T-cell (primary cell): ENCODE data around the gene PRDM1. TPM values are rescaled to one million over a fixed set of nuclear protein-coding genes. Genes with fewer than 3 reads are reported as not detected.

Experiments used
- ATAC-seq, 4 experiments: fragments of 200-7000 bp in 3 of 4; fragments of 150-1000 bp in 1 of 4; cut with Tn5 transposase; replicated peaks in 1 of 4; 1 replicate in 3 of 4; 2 replicates in 1 of 4; pipeline ENCODE4 v1.10.0; 2021; ENCODE audit warnings: moderate library complexity in 3 of 4, mild to moderate bottlenecking in 2 of 4, moderate number of reproducible peaks in 1 of 4
- CTCF ChIA-PET, 2 donors: fragments of 300-600 bp; sonication (Branson Sonifier 250); formaldehyde crosslinking; loops; one replicate each; lab custom pipeline; 2022; ENCODE audit warnings: antibody characterized with exemption in 2 of 2; lab: Charles Lee
- POLR2A ChIA-PET, 2 donors: fragments of 300-600 bp; sonication (Branson Sonifier 250); formaldehyde crosslinking; loops; one replicate each; lab custom pipeline; 2022; ENCODE audit warnings: antibody characterized with exemption in 2 of 2; lab: Charles Lee
- DNase-seq, 35 experiments: peaks; one replicate each; pipeline versions ENCODE4 v3.0.0 to v3.0.0-alpha.2; 2013 to 2023
- H3K27ac ChIP-seq: one replicate; pipeline ENCODE4 v1.5.1; 2013; ENCODE audit warnings: low read length
- H3K27me3 ChIP-seq, 2 experiments: replicated peaks in 1 of 2; 1 replicate in 1 of 2; 2 replicates in 1 of 2; pipeline versions ENCODE4 v1.6.1 to v1.7.0; 2013; ENCODE audit warnings: low read length in 1 of 2, mixed read lengths in 1 of 2; ENCODE audit not compliant: control insufficient read depth in 2 of 2, insufficient read depth in 2 of 2; ENCODE audit errors: extremely low read depth in 1 of 2
- H3K36me3 ChIP-seq, 2 donors: 1 replicate in 1 of 2; 2 replicates in 1 of 2; pipeline versions ENCODE4 v1.6.1 to v1.7.0; 2013; ENCODE audit warnings: low read length in 1 of 2; ENCODE audit not compliant: control insufficient read depth in 2 of 2, insufficient read depth in 1 of 2; ENCODE audit errors: extremely low read depth in 1 of 2
- H3K4me1 ChIP-seq, 2 experiments: 1 replicate in 1 of 2; 2 replicates in 1 of 2; pipeline versions ENCODE4 v1.6.1 to v1.7.0; 2013; ENCODE audit warnings: low read length in 2 of 2, mixed read lengths in 1 of 2; ENCODE audit not compliant: insufficient read depth in 2 of 2, control insufficient read depth in 1 of 2; ENCODE audit errors: extremely low read depth in 1 of 2
- H3K4me3 ChIP-seq, 2 donors: 1 replicate in 1 of 2; 2 replicates in 1 of 2; pipeline versions ENCODE4 v1.5.1 to v1.7.0; 2013; ENCODE audit warnings: mild to moderate bottlenecking in 2 of 2, low read length in 1 of 2, moderate library complexity in 1 of 2; ENCODE audit not compliant: control insufficient read depth in 1 of 2; ENCODE audit errors: extremely low read depth in 1 of 2
- H3K9me3 ChIP-seq: 2 replicates; pipeline ENCODE4 v1.7.0; 2013
- H3K27ac Mint-ChIP-seq, 2 donors: one replicate each; pipeline ENCODE4 v1.8.0; 2020 to 2021; ENCODE audit warnings: mild to moderate bottlenecking in 2 of 2, mixed read lengths in 2 of 2
- H3K27me3 Mint-ChIP-seq, 2 donors: one replicate each; pipeline ENCODE4 v1.8.0; 2021 to 2022; ENCODE audit warnings: mixed read lengths in 2 of 2
- H3K36me3 Mint-ChIP-seq: one replicate; pipeline ENCODE4 v1.8.0; 2021; ENCODE audit warnings: mixed read lengths
- H3K4me1 Mint-ChIP-seq, 3 donors: one replicate each; pipeline ENCODE4 v1.8.0; 2020 to 2022; ENCODE audit warnings: mixed read lengths in 3 of 3, mild to moderate bottlenecking in 1 of 3
- H3K4me3 Mint-ChIP-seq, 3 donors: one replicate each; pipeline ENCODE4 v1.8.0; 2020 to 2022; ENCODE audit warnings: mild to moderate bottlenecking in 3 of 3, mixed read lengths in 3 of 3, moderate library complexity in 3 of 3
- H3K9me3 Mint-ChIP-seq, 3 donors: one replicate each; pipeline ENCODE4 v1.8.0; 2020 to 2022; ENCODE audit warnings: mixed read lengths in 3 of 3
- WGBS: methylation state at CpG from one replicate; pipeline ENCODE4 v1.1.5; 2013; ENCODE audit warnings: missing lambda C conversion rate; ENCODE audit not compliant: insufficient coverage; 5-methylcytosine and 5-hydroxymethylcytosine counted together
- total RNA-seq, 35 experiments: library from RNA in 6 of 35; stranded (reverse) in 6 of 35; fragments of 120-200 nt in 1 of 35; gene quantifications; one replicate each; pipeline versions ENCODE4 v1.2.1 to v1.2.4 and lab custom pipeline; 2013 to 2026

Gene PRDM1
- total RNA-seq, 5 donors from 2014 or later (not counting 1 experiment from before 2014, with no cell fraction given): 21.9 to 108 (median 30.6) TPM

DNA sequence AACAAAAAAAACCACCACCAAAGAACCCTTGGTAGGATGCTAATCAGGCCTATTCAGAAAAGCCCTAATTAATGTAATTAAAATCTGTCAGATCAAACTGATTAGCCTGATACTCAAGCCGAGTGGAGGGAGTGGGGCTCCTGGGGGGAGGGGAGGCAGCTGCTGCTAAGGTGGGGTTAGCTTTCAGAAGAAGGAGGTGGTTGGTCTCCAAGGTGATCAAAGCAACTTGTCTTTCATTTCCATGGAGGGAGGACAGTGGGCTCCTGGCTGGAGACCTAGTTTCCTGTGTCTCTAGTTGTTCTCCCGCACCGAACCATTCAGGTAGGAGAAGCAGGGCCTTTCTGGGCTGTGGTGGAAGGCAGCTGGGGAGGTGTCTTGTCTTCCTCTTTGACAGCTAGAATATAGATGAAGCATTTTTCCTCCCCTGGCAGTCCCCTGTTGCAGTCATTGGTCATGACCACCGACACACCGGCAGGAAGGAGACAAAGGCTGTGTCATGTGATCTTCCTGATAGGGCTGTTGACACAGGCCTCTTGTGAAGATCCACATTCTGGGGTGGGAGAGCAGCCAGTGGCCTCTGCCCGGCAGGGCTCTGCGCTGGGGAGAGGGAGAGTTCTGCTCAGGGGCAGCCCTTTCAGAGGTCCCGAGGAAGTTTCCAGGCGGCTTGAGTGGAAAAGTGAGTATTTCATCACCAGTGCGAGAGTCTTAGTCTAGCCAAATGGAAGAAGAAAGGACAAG is 39.9 kb upstream of the PRDM1 start:
- WGBS: 93% methylated on average over 4 of the region's 10 CpGs
- Mint-ChIP-seq H3K27ac (no peak overlapping the region), H3K27me3 (peaks cover 0 to 9% of the 10 kb centered on the region in 2 donors), H3K9me3 (no peaks in the 10 kb centered on the region), H3K36me3 (no peaks in the 10 kb centered on the region), H3K4me1 (peaks cover 0 to 6% (median 1%) of the 10 kb centered on the region in 3 donors), H3K4me3 (no peak overlapping the region)
- no peak overlapping the region for H3K27ac ChIP-seq
- ChIA-PET CTCF (interaction anchor here in 1 of 2 donors (0.8 kb wide), 1 partner anchor 557 kb away, joined by 3 read pairs; no protein-coding TSS in a partner anchor), POLR2A (interaction anchor here in 1 of 2 donors (0.6 kb wide), 1 partner anchor 44 kb away, joined by 5 read pairs; no protein-coding TSS in a partner anchor)
- ATAC-seq: no peak
- H3K9me3 ChIP-seq: no peaks in the 10 kb centered on the region
- peaks cover 0 to 2% of the 10 kb centered on the region in 2 experiments for H3K4me1 ChIP-seq
- no peak for DNase-seq
- no peak overlapping the region for H3K4me3 ChIP-seq
- no peaks in the 10 kb centered on the region for H3K27me3 ChIP-seq
- no peaks in the 10 kb centered on the region for H3K36me3 ChIP-seq

DNA sequence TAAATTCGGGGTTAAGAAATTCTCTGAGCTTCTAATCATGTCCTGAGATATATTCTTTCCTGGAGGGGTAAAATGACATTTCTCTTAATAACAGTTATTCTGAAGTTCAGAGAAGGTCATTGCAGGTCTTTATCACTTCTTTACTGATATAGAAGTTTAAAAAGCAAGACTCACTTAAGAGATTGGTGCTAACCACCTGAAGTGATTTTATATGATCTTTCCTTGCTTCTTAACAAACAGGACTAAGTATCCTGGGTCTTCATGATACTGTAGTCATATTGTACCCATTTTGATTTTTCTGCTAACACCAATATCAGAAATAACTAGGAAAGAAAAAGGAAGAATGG is 39.3 kb upstream of the PRDM1 start:
- no CpG with 5 or more reads among the region's 1 CpG for WGBS

DNA sequence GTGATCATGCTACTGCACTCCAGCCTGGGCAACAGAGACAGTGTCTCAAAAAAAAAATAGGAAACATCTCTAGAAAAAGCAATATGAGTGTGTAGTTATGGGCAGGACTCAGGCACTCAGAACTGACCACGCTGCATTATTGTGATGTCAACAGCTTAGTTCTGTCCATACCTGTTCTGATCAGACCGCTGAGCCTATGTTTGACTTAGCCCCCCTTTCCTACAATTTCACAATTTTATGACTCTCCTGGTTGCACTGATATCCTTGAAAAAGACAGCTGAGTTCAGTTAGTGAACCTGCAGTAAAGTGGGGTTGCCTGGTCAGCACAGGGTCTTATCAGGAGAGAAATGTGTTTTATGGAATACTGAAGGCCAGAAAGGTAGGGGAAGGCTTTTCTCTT is 37.8 kb upstream of the PRDM1 start:
- Histone ChIP-seq H3K4me1 (peaks cover 0 to 2% of the 10 kb centered on the region in 2 experiments), H3K4me3 (no peak overlapping the region), H3K36me3 (no peaks in the 10 kb centered on the region), H3K27ac (no peak overlapping the region), H3K27me3 (no peaks in the 10 kb centered on the region), H3K9me3 (no peaks in the 10 kb centered on the region)
- no peak overlapping the region for H3K27ac Mint-ChIP-seq
- no peak for DNase-seq
- H3K27me3 Mint-ChIP-seq: peaks cover 0 to 9% of the 10 kb centered on the region in 2 donors
- no peak overlapping the region for H3K4me3 Mint-ChIP-seq
- 60% methylated on average over 1 of the region's 2 CpGs for WGBS
- H3K4me1 Mint-ChIP-seq: peaks cover 0 to 6% (median 1%) of the 10 kb centered on the region in 3 donors
- no peaks in the 10 kb centered on the region for H3K36me3 Mint-ChIP-seq
- ChIA-PET CTCF (interaction anchor here in 1 of 2 donors (0.6 kb wide), 1 partner anchor 490 kb away, joined by 3 read pairs; no protein-coding TSS in a partner anchor), POLR2A (interaction anchor here (0.5 to 0.6 kb wide), 2 partner anchors 48 to 334 kb away, joined by 3 to 5 read pairs; no protein-coding TSS in a partner anchor)
- no peaks in the 10 kb centered on the region for H3K9me3 Mint-ChIP-seq
- ATAC-seq: no peak

More for the DNA sequence above, 39.3 kb upstream of the PRDM1 start:
- Histone ChIP-seq H3K4me3 (no peak overlapping the region), H3K27me3 (no peaks in the 10 kb centered on the region), H3K4me1 (peaks cover 0 to 2% of the 10 kb centered on the region in 2 experiments), H3K36me3 (no peaks in the 10 kb centered on the region), H3K27ac (no peak overlapping the region), H3K9me3 (no peaks in the 10 kb centered on the region)
- no peak overlapping the region for H3K4me3 Mint-ChIP-seq
- ATAC-seq (no peak), DNase-seq (no peak)
- no peaks in the 10 kb centered on the region for H3K9me3 Mint-ChIP-seq
- peaks cover 0 to 6% (median 1%) of the 10 kb centered on the region in 3 donors for H3K4me1 Mint-ChIP-seq
- H3K36me3 Mint-ChIP-seq: no peaks in the 10 kb centered on the region
- no peak overlapping the region for H3K27ac Mint-ChIP-seq
- ChIA-PET POLR2A (no interaction called here), CTCF (interaction anchor here in 1 of 2 donors (0.8 kb wide), 1 partner anchor 556 kb away, joined by 3 read pairs; no protein-coding TSS in a partner anchor)
- peaks cover 0 to 9% of the 10 kb centered on the region in 2 donors for H3K27me3 Mint-ChIP-seq

DNA sequence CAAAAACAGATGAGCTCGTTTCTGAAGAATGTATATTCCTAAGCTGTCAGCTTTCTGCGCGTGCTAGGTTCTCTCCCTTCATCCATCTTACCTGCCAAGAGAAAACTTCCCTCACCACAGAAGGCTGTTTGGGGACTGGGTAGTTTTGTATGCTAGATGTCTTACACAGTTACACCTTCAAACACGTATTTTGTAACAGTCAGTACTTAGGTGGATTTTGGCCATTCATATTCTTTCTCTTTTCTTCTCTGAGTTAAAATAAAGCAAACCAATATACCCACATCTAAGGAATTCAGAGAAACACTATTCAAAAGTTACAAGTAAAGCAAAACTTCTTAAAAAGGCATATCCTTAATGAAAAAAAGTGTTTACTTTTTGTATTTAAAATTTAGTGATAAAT is 35.6 kb upstream of the PRDM1 start:
- CTCF ChIA-PET: interaction anchor here in 1 of 2 donors (0.6 kb wide), 1 partner anchor 1284 kb away, joined by 5 read pairs; no protein-coding TSS in a partner anchor
- Histone ChIP-seq H3K27me3 (no peaks in the 10 kb centered on the region), H3K9me3 (no peaks in the 10 kb centered on the region), H3K36me3 (no peaks in the 10 kb centered on the region), H3K4me1 (peaks cover 0 to 2% of the 10 kb centered on the region in 2 experiments), H3K4me3 (no peak overlapping the region), H3K27ac (no peak overlapping the region)
- WGBS: no CpG with 5 or more reads among the region's 4 CpGs
- Mint-ChIP-seq H3K9me3 (no peaks in the 10 kb centered on the region), H3K27ac (no peak overlapping the region), H3K27me3 (peaks cover 0 to 5% of the 10 kb centered on the region in 2 donors), H3K36me3 (no peaks in the 10 kb centered on the region), H3K4me3 (no peak overlapping the region), H3K4me1 (peaks cover 1 to 13% (median 6%) of the 10 kb centered on the region in 3 donors)
- DNase-seq (no peak), ATAC-seq (peak in 1 of 4 experiments; percentile 52)
- POLR2A ChIA-PET: no interaction called here

DNA sequence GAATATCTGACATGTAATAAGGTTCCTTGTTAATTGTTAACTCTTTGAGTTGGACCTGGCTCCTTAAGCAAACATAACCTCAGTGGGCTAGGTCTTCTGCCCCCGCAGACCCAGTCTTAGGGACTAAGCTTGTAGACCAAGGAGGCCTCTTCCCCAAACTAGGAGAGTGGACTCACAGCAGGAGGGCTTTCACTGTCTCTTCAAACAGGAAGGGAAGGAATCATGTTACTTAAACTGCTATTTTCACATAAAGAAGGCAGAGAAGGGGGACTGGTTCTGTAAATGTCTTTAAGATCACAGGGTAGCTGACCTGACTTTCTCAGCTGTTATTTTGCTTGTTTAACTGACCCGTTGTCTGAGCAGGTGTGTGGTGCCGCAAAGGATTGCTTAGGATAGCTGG is 34.9 kb upstream of the PRDM1 start:
- Histone ChIP-seq H3K4me1 (peaks cover 4 to 9% of the 10 kb centered on the region in 2 experiments), H3K36me3 (no peaks in the 10 kb centered on the region), H3K27me3 (no peaks in the 10 kb centered on the region), H3K9me3 (no peaks in the 10 kb centered on the region), H3K27ac (no peak overlapping the region), H3K4me3 (no peak overlapping the region)
- ATAC-seq: no peak
- Mint-ChIP-seq H3K9me3 (no peaks in the 10 kb centered on the region), H3K36me3 (no peaks in the 10 kb centered on the region), H3K27ac (no peak overlapping the region), H3K4me3 (no peak overlapping the region), H3K27me3 (peaks cover 0 to 5% of the 10 kb centered on the region in 2 donors), H3K4me1 (peaks cover 8 to 20% (median 13%) of the 10 kb centered on the region in 3 donors)
- WGBS: 89% methylated on average over 2 of the region's 3 CpGs
- CTCF ChIA-PET: no interaction called here
- POLR2A ChIA-PET: no interaction called here
- DNase-seq: no peak

DNA sequence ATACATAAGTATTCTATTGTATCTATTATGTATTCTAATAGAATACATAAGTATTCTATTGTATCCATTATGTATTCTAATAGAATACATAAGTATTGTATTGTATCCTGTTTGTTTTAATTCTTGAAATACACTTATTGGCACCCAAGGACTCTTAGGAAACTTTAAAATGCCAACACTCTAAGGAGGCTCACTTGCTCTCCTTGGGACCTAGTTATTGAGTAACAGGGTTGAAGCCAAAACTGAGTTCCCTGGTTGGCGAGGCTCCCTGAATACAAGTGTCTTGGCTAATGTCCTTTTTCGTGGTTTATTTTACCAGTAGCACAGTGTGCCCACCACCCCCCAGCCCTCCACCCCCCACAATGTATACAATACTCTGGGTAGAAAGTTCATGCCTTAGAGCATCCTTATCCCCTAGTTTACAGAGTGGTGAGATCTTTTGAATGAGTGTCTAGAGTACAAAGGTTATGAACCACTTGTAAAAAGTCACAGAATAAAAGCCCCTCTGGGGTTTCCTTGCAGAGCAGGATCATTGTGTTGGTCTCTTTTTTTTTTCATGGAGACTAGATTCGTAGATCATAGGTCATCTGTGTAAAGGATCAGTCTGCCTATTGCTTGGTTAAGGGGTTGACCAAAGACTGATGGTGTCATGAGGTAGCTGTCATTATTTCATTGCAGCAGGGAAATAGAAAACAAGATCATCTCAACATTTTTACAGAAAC is 32.5 kb upstream of the PRDM1 start:
- Mint-ChIP-seq H3K4me1 (peaks cover 20 to 38% (median 27%) of the 10 kb centered on the region in 3 donors), H3K27me3 (peaks cover 0 to 5% of the 10 kb centered on the region in 2 donors), H3K9me3 (no peaks in the 10 kb centered on the region), H3K27ac (no peak overlapping the region), H3K4me3 (no peak overlapping the region), H3K36me3 (no peaks in the 10 kb centered on the region)
- WGBS: 100% methylated on average over 1 of the region's 3 CpGs
- ChIA-PET POLR2A (no interaction called here), CTCF (no interaction called here)
- peaks cover 10 to 17% of the 10 kb centered on the region in 2 experiments for H3K4me1 ChIP-seq
- no peak overlapping the region for H3K27ac ChIP-seq
- ATAC-seq (no peak), DNase-seq (no peak)
- H3K4me3 ChIP-seq: no peak overlapping the region
- H3K36me3 ChIP-seq: no peaks in the 10 kb centered on the region
- H3K27me3 ChIP-seq: no peaks in the 10 kb centered on the region
- H3K9me3 ChIP-seq: no peaks in the 10 kb centered on the region
